H9 (cell line): Measurements from ENCODE around the gene TBC1D1. TPM values are rescaled to one million over a fixed set of nuclear protein-coding genes. Genes with fewer than 3 reads are reported as not detected.

Source experiments
- DNase-seq: peaks from one replicate; pipeline ENCODE4 v3.0.0-alpha.2; 2017
- H2AFZ ChIP-seq: one replicate; pipeline ENCODE4 v1.6.1; 2013; ENCODE audit warnings: mild to moderate bottlenecking, low read length, control low read depth, moderate library complexity
- H2AK5ac ChIP-seq: 2 replicates; pipeline ENCODE4 v1.6.1; 2013; ENCODE audit warnings: low read length, control low read depth, mixed read lengths; ENCODE audit not compliant: insufficient read length
- H2BK120ac ChIP-seq: one replicate; pipeline ENCODE4 v1.6.1; 2013; ENCODE audit warnings: low read depth, mild to moderate bottlenecking, low read length, control low read depth, inconsistent platforms; ENCODE audit not compliant: poor library complexity, severe bottlenecking
- H2BK12ac ChIP-seq: 2 replicates; pipeline ENCODE4 v1.6.1; 2013; ENCODE audit warnings: low read length, control low read depth, mixed read lengths, low read depth; ENCODE audit not compliant: insufficient read length
- H2BK15ac ChIP-seq: 2 replicates; pipeline ENCODE4 v1.6.1; 2013; ENCODE audit warnings: low read depth, low read length, control low read depth
- H2BK20ac ChIP-seq: one replicate; pipeline ENCODE4 v1.6.1; 2013; ENCODE audit warnings: low read depth, mild to moderate bottlenecking, low read length, control low read depth, inconsistent platforms; ENCODE audit not compliant: poor library complexity, severe bottlenecking
- H2BK5ac ChIP-seq: 2 replicates; pipeline ENCODE4 v1.6.1; 2013; ENCODE audit warnings: low read length, control low read depth, mixed read lengths; ENCODE audit not compliant: insufficient read length
- H3K14ac ChIP-seq: 2 replicates; pipeline ENCODE4 v1.6.1; 2013; ENCODE audit warnings: low read length, control low read depth; ENCODE audit not compliant: insufficient read depth
- H3K18ac ChIP-seq: 2 replicates; pipeline ENCODE4 v1.6.1; 2013; ENCODE audit warnings: low read depth, mild to moderate bottlenecking, mixed read lengths, low read length, control low read depth; ENCODE audit not compliant: insufficient read length
- H3K23ac ChIP-seq: 2 replicates; pipeline ENCODE4 v1.6.1; 2013; ENCODE audit warnings: low read length, control low read depth, mixed read lengths, low read depth; ENCODE audit not compliant: insufficient read length
- H3K23me2 ChIP-seq: 2 replicates; pipeline ENCODE4 v1.6.1; 2013; ENCODE audit warnings: low read depth, mild to moderate bottlenecking, mixed read lengths, low read length, control low read depth; ENCODE audit not compliant: insufficient read length, poor library complexity, severe bottlenecking
- H3K27ac ChIP-seq: 2 replicates; pipeline ENCODE4 v1.5.1; 2013; ENCODE audit warnings: low read length, control low read depth, mixed read lengths, low read depth; ENCODE audit not compliant: insufficient read length
- H3K27me3 ChIP-seq: 2 replicates; pipeline ENCODE4 v1.6.1; 2013; ENCODE audit warnings: low read length, control low read depth, inconsistent platforms; ENCODE audit not compliant: insufficient read depth
- H3K4ac ChIP-seq: 2 replicates; pipeline ENCODE4 v1.6.1; 2013; ENCODE audit warnings: low read depth, mild to moderate bottlenecking, control low read depth, inconsistent platforms, low read length, moderate library complexity
- H3K4me1 ChIP-seq: 2 replicates; pipeline ENCODE4 v1.6.1; 2013; ENCODE audit warnings: low read length, control low read depth, inconsistent platforms; ENCODE audit not compliant: insufficient read depth
- H3K4me2 ChIP-seq: 2 replicates; pipeline ENCODE4 v1.6.1; 2013; ENCODE audit warnings: low read length, control low read depth, mixed read lengths; ENCODE audit not compliant: insufficient read length, insufficient read depth
- H3K56ac ChIP-seq: 2 replicates; pipeline ENCODE4 v1.6.1; 2013; ENCODE audit warnings: low read depth, mild to moderate bottlenecking, mixed read lengths, low read length, control low read depth; ENCODE audit not compliant: insufficient read length
- H3K79me1 ChIP-seq: 2 replicates; pipeline ENCODE4 v1.6.1; 2013; ENCODE audit warnings: low read depth, mild to moderate bottlenecking, moderate library complexity, low read length, control low read depth, inconsistent platforms; ENCODE audit not compliant: insufficient read depth, poor library complexity, severe bottlenecking
- H3K79me2 ChIP-seq: 2 replicates; pipeline ENCODE4 v1.6.1; 2013; ENCODE audit warnings: low read length, control low read depth, inconsistent platforms; ENCODE audit not compliant: insufficient read depth
- H3K9ac ChIP-seq: 2 replicates; pipeline ENCODE4 v1.6.1; 2013; ENCODE audit warnings: low read length, control low read depth, mixed read lengths; ENCODE audit not compliant: insufficient read length; ENCODE audit errors: extremely low read depth
- H3K9me3 ChIP-seq: one replicate; pipeline ENCODE4 v1.6.1; 2013; ENCODE audit warnings: low read depth, low read length, inconsistent platforms; ENCODE audit not compliant: control insufficient read depth
- H3T11ph ChIP-seq: one replicate; pipeline ENCODE4 v1.6.1; 2013; ENCODE audit warnings: mild to moderate bottlenecking, low read length, control low read depth, inconsistent platforms
- H4K20me1 ChIP-seq: one replicate; pipeline ENCODE4 v1.6.1; 2013; ENCODE audit not compliant: control insufficient read depth, insufficient read length, insufficient read depth
- H4K5ac ChIP-seq: 2 replicates; pipeline ENCODE4 v1.6.1; 2013; ENCODE audit warnings: low read depth, mild to moderate bottlenecking, mixed read lengths, low read length, control low read depth; ENCODE audit not compliant: insufficient read length
- H4K8ac ChIP-seq: replicated peaks from 2 replicates; pipeline ENCODE4 v1.6.1; 2013; ENCODE audit warnings: low read length, control low read depth, mixed read lengths, low read depth; ENCODE audit not compliant: insufficient read length
- H4K91ac ChIP-seq: 2 replicates; pipeline ENCODE4 v1.6.1; 2013; ENCODE audit warnings: low read depth, mild to moderate bottlenecking, moderate library complexity, mixed read lengths, low read length, control low read depth; ENCODE audit not compliant: insufficient read length
- H3K27ac Mint-ChIP-seq, 3 experiments: 2 replicates in 2 of 3; 3 replicates in 1 of 3; pipeline ENCODE4 v1.8.0; 2020 to 2021; ENCODE audit warnings: mixed read lengths in 3 of 3, mild to moderate bottlenecking in 1 of 3, moderate library complexity in 1 of 3
- H3K27me3 Mint-ChIP-seq: 2 replicates; pipeline ENCODE4 v1.8.0; 2021; ENCODE audit warnings: low read depth, mild to moderate bottlenecking, moderate library complexity, mixed read lengths
- H3K36me3 Mint-ChIP-seq, 3 experiments: 2 replicates in 2 of 3; 3 replicates in 1 of 3; pipeline ENCODE4 v1.8.0; 2020 to 2021; ENCODE audit warnings: low read depth in 3 of 3, mixed read lengths in 3 of 3; ENCODE audit not compliant: insufficient read depth in 1 of 3
- H3K4me1 Mint-ChIP-seq, 2 experiments: 2 replicates each; pipeline ENCODE4 v1.8.0; 2020; ENCODE audit warnings: mixed read lengths in 2 of 2
- H3K4me3 Mint-ChIP-seq, 2 experiments: 2 replicates in 1 of 2; 3 replicates in 1 of 2; pipeline ENCODE4 v1.8.0; 2020 to 2021; ENCODE audit warnings: mild to moderate bottlenecking in 2 of 2, mixed read lengths in 2 of 2, moderate library complexity in 1 of 2
- H3K9me3 Mint-ChIP-seq, 2 experiments: 2 replicates in 1 of 2; 3 replicates in 1 of 2; pipeline ENCODE4 v1.8.0; 2020; ENCODE audit warnings: mild to moderate bottlenecking in 2 of 2, mixed read lengths in 2 of 2, moderate library complexity in 1 of 2
- WGBS: extraction: QIAGEN DNeasy Blood & Tissue Kit; methylation state at CpG from one replicate; pipeline ENCODE4 v1.1.7; 2013; ENCODE audit warnings: missing lambda C conversion rate, low lambda C conversion rate, mixed read lengths; ENCODE audit not compliant: insufficient read length; ENCODE audit errors: extremely low coverage; 5-methylcytosine and 5-hydroxymethylcytosine counted together
- total RNA-seq: library from RNA; stranded (reverse); gene quantifications from 2 replicates; pipeline ENCODE4 v1.2.1, GENCODE V29; 2021
- TF ChIP-seq, protein P1 (sequence below): fragments of 200-600 bp; sonication (generic); conservative IDR thresholded peaks from 3 replicates; pipeline ENCODE4 v1.8.0; 2021; ENCODE audit warnings: antibody characterized with exemption, mild to moderate bottlenecking

Gene TBC1D1
- total RNA-seq, 1 experiment from 2014 or later = 109 TPM

DNA sequence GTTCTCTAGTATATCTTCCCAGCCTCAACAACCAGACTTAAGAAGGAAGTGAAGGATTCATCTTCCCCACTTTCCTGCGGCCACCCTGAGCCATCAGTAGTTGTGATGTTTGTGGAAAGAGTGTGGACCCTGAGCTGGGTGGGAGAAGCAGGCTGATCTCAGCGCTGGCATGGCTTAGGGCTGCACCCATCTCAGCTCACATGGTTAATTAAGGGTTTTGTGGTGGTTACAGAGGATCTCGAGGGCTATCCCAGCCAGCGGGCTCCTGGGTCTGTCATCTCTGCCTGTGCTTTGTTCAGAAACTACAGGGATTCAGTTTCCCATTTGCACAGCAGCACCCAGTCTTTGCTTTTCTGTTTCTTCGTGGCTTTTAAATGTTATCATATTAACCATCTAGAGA is 232.7 kb downstream of the TBC1D1 start:
- H3K27me3 ChIP-seq = peaks cover 9% of the 10 kb centered on the region; the same call in 1 of the 2 replicates
- H3K4me1 ChIP-seq = peaks cover 4% of the 10 kb centered on the region; the same call in 1 of the 2 replicates
- TF ChIP-seq, protein P1, sequence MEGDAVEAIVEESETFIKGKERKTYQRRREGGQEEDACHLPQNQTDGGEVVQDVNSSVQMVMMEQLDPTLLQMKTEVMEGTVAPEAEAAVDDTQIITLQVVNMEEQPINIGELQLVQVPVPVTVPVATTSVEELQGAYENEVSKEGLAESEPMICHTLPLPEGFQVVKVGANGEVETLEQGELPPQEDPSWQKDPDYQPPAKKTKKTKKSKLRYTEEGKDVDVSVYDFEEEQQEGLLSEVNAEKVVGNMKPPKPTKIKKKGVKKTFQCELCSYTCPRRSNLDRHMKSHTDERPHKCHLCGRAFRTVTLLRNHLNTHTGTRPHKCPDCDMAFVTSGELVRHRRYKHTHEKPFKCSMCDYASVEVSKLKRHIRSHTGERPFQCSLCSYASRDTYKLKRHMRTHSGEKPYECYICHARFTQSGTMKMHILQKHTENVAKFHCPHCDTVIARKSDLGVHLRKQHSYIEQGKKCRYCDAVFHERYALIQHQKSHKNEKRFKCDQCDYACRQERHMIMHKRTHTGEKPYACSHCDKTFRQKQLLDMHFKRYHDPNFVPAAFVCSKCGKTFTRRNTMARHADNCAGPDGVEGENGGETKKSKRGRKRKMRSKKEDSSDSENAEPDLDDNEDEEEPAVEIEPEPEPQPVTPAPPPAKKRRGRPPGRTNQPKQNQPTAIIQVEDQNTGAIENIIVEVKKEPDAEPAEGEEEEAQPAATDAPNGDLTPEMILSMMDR = no peak
- no peak for DNase-seq
- Mint-ChIP-seq H3K27ac (no peak overlapping the region), H3K9me3 (no peaks in the 10 kb centered on the region), H3K4me3 (no peak overlapping the region), H3K4me1 (peaks cover 27 to 32% of the 10 kb centered on the region in 2 experiments), H3K36me3 (peaks cover 11 to 39% (median 31%) of the 10 kb centered on the region in 3 experiments), H3K27me3 (peaks cover 39% of the 10 kb centered on the region)
- H3K79me1 ChIP-seq = no peaks in the 10 kb centered on the region
- H4K8ac ChIP-seq = no peak overlapping the region
- no peak overlapping the region for H4K5ac ChIP-seq
- H3T11ph ChIP-seq = no peak overlapping the region
- no peak overlapping the region for H2BK5ac ChIP-seq
- H3K4me2 ChIP-seq = no peak overlapping the region
- no peak overlapping the region for H2AK5ac ChIP-seq
- no peak overlapping the region for H3K23ac ChIP-seq
- H2AFZ ChIP-seq = no peak overlapping the region
- no peak overlapping the region for H3K14ac ChIP-seq
- no peak overlapping the region for H3K27ac ChIP-seq
- H3K4ac ChIP-seq = no peak overlapping the region
- no peaks in the 10 kb centered on the region for H3K23me2 ChIP-seq
- H3K9ac ChIP-seq = no peak overlapping the region
- H3K9me3 ChIP-seq = no peaks in the 10 kb centered on the region
- WGBS = no CpG with 5 or more reads among the region's 5 CpGs
- H2BK12ac ChIP-seq = no peak overlapping the region
- H2BK120ac ChIP-seq = no peak overlapping the region
- H2BK20ac ChIP-seq = no peak overlapping the region
- no peaks in the 10 kb centered on the region for H4K20me1 ChIP-seq
- H3K18ac ChIP-seq = no peak overlapping the region
- no peak overlapping the region for H2BK15ac ChIP-seq
- no peak overlapping the region for H4K91ac ChIP-seq
- H3K79me2 ChIP-seq = no peaks in the 10 kb centered on the region
- H3K56ac ChIP-seq = no peak overlapping the region
